Stimulated activated CD4-positive, alpha-beta T cell treated with anti-CD3 and anti-CD28 coated beads, TNF-alpha, amount 100 ng/mL, for 48 hours (primary cell): ENCODE data around the gene TXNDC5.
"Not testable (repeated sequence)": the region's sequence is repeated elsewhere in the genome, so short reads cannot be mapped to it uniquely, and the experiment has no call there.

Experiments
- DNase-seq, 3 donors: peaks; one replicate each; pipeline ENCODE4 v3.0.0-alpha.2; 2020; ENCODE audit warnings: low read depth in 3 of 3

Gene TXNDC5

GRCh38 chr6:7914991-7915789 lies 4.6 kb upstream of the TXNDC5 start:
- no peak for DNase-seq

- DNase-seq, result no peak
Measured at GRCh38 chr6:7914311-7914710, 3.7 kb upstream of the TXNDC5 start.

- no peak for DNase-seq
Measured at GRCh38 chr6:7912736-7913517, 2.3 kb upstream of the TXNDC5 start.

- DNase-seq, result no peak
Measured at GRCh38 chr6:7912024-7912423, 1.4 kb upstream of the TXNDC5 start.

GRCh38 chr6:7911345-7911725 lies 747 bp upstream of the TXNDC5 start:
- DNase-seq, result no peak

GRCh38 chr6:7910298-7910653 lies 312 bp downstream of the TXNDC5 start:
- no peak for DNase-seq

GRCh38 chr6:7909323-7910276 lies 988 bp downstream of the TXNDC5 start:
- DNase-seq, result no peak

GRCh38 chr6:7907159-7907558 lies 3.4 kb downstream of the TXNDC5 start:
- DNase-seq, result no peak

GRCh38 chr6:7906741-7907140 lies 3.8 kb downstream of the TXNDC5 start:
- no peak for DNase-seq

- no peak for DNase-seq
Measured at GRCh38 chr6:7905416-7905815, 5.2 kb downstream of the TXNDC5 start.

- no peak for DNase-seq
Measured at GRCh38 chr6:7904654-7905319, 5.8 kb downstream of the TXNDC5 start.

- no peak for DNase-seq
Measured at GRCh38 chr6:7903673-7904072, 6.9 kb downstream of the TXNDC5 start.

- no peak for DNase-seq
Measured at GRCh38 chr6:7902867-7903266, 7.7 kb downstream of the TXNDC5 start.

GRCh38 chr6:7902221-7902620 lies 8.4 kb downstream of the TXNDC5 start:
- no peak for DNase-seq

- DNase-seq, result no peak
Measured at GRCh38 chr6:7901780-7902179, 8.8 kb downstream of the TXNDC5 start.

- DNase-seq, result no peak
Measured at GRCh38 chr6:7901056-7901455, 9.5 kb downstream of the TXNDC5 start.

GRCh38 chr6:7900621-7901020 lies 10.0 kb downstream of the TXNDC5 start:
- DNase-seq, result no peak

- DNase-seq, result no peak
Measured at GRCh38 chr6:7899889-7900213, 10.7 kb downstream of the TXNDC5 start.

- DNase-seq, result no peak
Measured at GRCh38 chr6:7899101-7899888, 11.3 kb downstream of the TXNDC5 start.

GRCh38 chr6:7898193-7898586 lies 12.4 kb downstream of the TXNDC5 start:
- DNase-seq, result not testable (repeated sequence)
